ENCODE measurements around the gene KIF2C.
A peak's percentile ranks its signal among the peaks of the same experiment; 100 is the strongest.

- TF ChIP-seq, protein P1, sequence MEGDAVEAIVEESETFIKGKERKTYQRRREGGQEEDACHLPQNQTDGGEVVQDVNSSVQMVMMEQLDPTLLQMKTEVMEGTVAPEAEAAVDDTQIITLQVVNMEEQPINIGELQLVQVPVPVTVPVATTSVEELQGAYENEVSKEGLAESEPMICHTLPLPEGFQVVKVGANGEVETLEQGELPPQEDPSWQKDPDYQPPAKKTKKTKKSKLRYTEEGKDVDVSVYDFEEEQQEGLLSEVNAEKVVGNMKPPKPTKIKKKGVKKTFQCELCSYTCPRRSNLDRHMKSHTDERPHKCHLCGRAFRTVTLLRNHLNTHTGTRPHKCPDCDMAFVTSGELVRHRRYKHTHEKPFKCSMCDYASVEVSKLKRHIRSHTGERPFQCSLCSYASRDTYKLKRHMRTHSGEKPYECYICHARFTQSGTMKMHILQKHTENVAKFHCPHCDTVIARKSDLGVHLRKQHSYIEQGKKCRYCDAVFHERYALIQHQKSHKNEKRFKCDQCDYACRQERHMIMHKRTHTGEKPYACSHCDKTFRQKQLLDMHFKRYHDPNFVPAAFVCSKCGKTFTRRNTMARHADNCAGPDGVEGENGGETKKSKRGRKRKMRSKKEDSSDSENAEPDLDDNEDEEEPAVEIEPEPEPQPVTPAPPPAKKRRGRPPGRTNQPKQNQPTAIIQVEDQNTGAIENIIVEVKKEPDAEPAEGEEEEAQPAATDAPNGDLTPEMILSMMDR (IDR thresholded peaks at IDR 0.05; ENCODE audit: poor library complexity, severe bottlenecking) = peak; percentile 50
- TF ChIP-seq EZH2 (IDR thresholded peaks at IDR 0.05; ENCODE audit: borderline replicate concordance, insufficient read depth, low read length, poor library complexity, severe bottlenecking) (no peak), POLR2AphosphoS5 (IDR thresholded peaks at IDR 0.05) (no peak), REST (IDR thresholded peaks at IDR 0.05; ENCODE audit: borderline replicate concordance) (no peak), MXI1 (conservative IDR thresholded peaks at IDR 0.05; ENCODE audit: poor library complexity, severe bottlenecking) (no peak), TAF1 (IDR thresholded peaks at IDR 0.05; ENCODE audit: low read depth) (no peak), EP300 (conservative IDR thresholded peaks at IDR 0.05; ENCODE audit: poor library complexity, severe bottlenecking) (no peak), RAD21 (conservative IDR thresholded peaks at IDR 0.05) (no peak)
These were observed 46.7 kb downstream of the KIF2C start for GRCh38 chr1:44786138-44786840.

All from neural cell (in vitro differentiated cells).